ENCODE data around the gene CENPO.
A peak's percentile ranks its signal among the peaks of the same experiment; 100 is the strongest.

The CENPO gene

GRCh38 chr2:24826773-24827145 is 33.5 kb downstream of the CENPO start:
- no peak for TF ChIP-seq CTCF (IDR thresholded peaks at IDR 0.05)

- peak; percentile 74 for TF ChIP-seq CTCF (IDR thresholded peaks at IDR 0.05)
Observed at GRCh38 chr2:24827321-24828237, 34.4 kb downstream of the CENPO start.

GRCh38 chr2:24828238-24828996 is 35.2 kb downstream of the CENPO start:
- no peak for TF ChIP-seq CTCF (IDR thresholded peaks at IDR 0.05)

- TF ChIP-seq CTCF (IDR thresholded peaks at IDR 0.05), result no peak
Observed at GRCh38 chr2:24830351-24830750, 37.1 kb downstream of the CENPO start.

- TF ChIP-seq CTCF (IDR thresholded peaks at IDR 0.05), result no peak
Observed at GRCh38 chr2:24830786-24831185, 37.6 kb downstream of the CENPO start.

- TF ChIP-seq CTCF (IDR thresholded peaks at IDR 0.05), result no peak
Observed at GRCh38 chr2:24831221-24832072, 38.2 kb downstream of the CENPO start.

GRCh38 chr2:24832073-24832461 is 38.8 kb downstream of the CENPO start:
- no peak for TF ChIP-seq CTCF (IDR thresholded peaks at IDR 0.05)
